A549 (cell line): ENCODE data around the gene RIMBP2.

Source experiments
- BHLHE40 ChIP-seq: IDR thresholded peaks from 2 replicates; pipeline ENCODE4 v1.6.1; 2012; ENCODE audit warnings: low read depth, low read length, inconsistent platforms
- CBX8 ChIP-seq: fragments of 200-600 bp; sonication (generic); IDR thresholded peaks from 2 replicates; pipeline ENCODE4 v1.6.1; 2016
- CTCF ChIP-seq: fragments of >200 bp; sonication (Bioruptor Twin); formaldehyde crosslinking; IDR thresholded peaks from 3 replicates; pipeline ENCODE4 v1.5.1; 2016
- ESRRA ChIP-seq: fragments of 150-350 bp; IDR thresholded peaks from 2 replicates; pipeline ENCODE4 v1.6.1; 2014; ENCODE audit warnings: mild to moderate bottlenecking, low read length, borderline replicate concordance
- JUN ChIP-seq, 2 experiments: fragments of >200 bp; sonication (Bioruptor Twin); formaldehyde crosslinking; IDR thresholded peaks; 2 replicates in 1 of 2; 3 replicates in 1 of 2; pipeline ENCODE4 v1.6.1; 2016 to 2017
- JUNB ChIP-seq: fragments of >200 bp; sonication (Bioruptor Twin); formaldehyde crosslinking; IDR thresholded peaks from 2 replicates; pipeline ENCODE4 v1.6.1; 2016
- MAFK ChIP-seq: fragments of 450-650 bp; IDR thresholded peaks from 2 replicates; pipeline ENCODE4 v1.6.1; 2014; ENCODE audit not compliant: partially characterized antibody
- POLR2A ChIP-seq: IDR thresholded peaks from 2 replicates; pipeline ENCODE4 v1.6.1; 2012; ENCODE audit warnings: mild to moderate bottlenecking, low read length
- POLR2AphosphoS2 ChIP-seq: conservative IDR thresholded peaks from 2 replicates; pipeline ENCODE4 v1.6.1; 2012; ENCODE audit warnings: low read length, improper control_type of control experiment, inconsistent platforms
- RAD21 ChIP-seq, 2 experiments: fragments of >200 bp in 1 of 2; sonication (Bioruptor Twin) in 1 of 2; formaldehyde crosslinking in 1 of 2; IDR thresholded peaks in 1 of 2; conservative IDR thresholded peaks in 1 of 2; 2 replicates in 1 of 2; 3 replicates in 1 of 2; pipeline ENCODE4 v1.6.1; 2012 to 2018; ENCODE audit warnings: inconsistent platforms in 1 of 2
- RFX5 ChIP-seq: fragments of 450-650 bp; IDR thresholded peaks from 2 replicates; pipeline ENCODE4 v1.7.1; 2014; ENCODE audit warnings: antibody characterized with exemption, mild to moderate bottlenecking, moderate library complexity
- TF ChIP-seq, protein P1 (sequence below): IDR thresholded peaks from 2 replicates; pipeline ENCODE4 v1.6.1; 2012; ENCODE audit warnings: low read depth, borderline replicate concordance
- TF ChIP-seq, protein P2 (sequence below): fragments of 200-600 bp; sonication (generic); IDR thresholded peaks from 2 replicates; pipeline ENCODE4 v1.6.1; 2016; ENCODE audit warnings: antibody characterized with exemption, mild to moderate bottlenecking, moderate library complexity

DNA sequence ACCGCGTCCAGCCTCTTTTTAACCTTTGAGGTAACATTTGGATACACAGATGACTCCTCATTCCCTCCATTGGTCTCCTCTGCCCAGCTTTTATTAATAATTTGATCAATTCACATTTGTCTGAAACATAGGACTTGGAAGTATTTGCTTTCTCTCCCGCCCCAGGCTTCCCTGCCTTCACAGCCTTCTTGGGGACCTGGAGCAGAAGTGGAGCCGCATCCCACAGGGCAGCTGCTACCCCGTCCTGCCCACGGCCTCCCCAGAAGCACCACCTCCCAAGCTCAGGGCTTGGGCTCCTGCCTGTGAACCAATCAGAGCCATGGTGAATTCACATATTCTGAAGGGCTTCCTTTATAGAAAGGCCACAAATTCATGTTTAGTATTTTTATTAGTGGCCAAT, 280.8 kb downstream of the RIMBP2 start:
- TF ChIP-seq, protein P1, sequence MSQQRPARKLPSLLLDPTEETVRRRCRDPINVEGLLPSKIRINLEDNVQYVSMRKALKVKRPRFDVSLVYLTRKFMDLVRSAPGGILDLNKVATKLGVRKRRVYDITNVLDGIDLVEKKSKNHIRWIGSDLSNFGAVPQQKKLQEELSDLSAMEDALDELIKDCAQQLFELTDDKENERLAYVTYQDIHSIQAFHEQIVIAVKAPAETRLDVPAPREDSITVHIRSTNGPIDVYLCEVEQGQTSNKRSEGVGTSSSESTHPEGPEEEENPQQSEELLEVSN = no peak
- TF ChIP-seq POLR2A (no peak), CBX8 (no peak), CTCF (no peak), POLR2AphosphoS2 (no peak), RAD21 (conservative IDR thresholded peaks at IDR 0.05 in 1 of 2, IDR thresholded peaks at IDR 0.05 in 1 of 2) (no peak), JUNB (no peak), RFX5 (no peak), JUN (IDR thresholded peaks at IDR 0.05) (no peak), BHLHE40 (no peak), ESRRA (no peak), MAFK (no peak)
- TF ChIP-seq, protein P2, sequence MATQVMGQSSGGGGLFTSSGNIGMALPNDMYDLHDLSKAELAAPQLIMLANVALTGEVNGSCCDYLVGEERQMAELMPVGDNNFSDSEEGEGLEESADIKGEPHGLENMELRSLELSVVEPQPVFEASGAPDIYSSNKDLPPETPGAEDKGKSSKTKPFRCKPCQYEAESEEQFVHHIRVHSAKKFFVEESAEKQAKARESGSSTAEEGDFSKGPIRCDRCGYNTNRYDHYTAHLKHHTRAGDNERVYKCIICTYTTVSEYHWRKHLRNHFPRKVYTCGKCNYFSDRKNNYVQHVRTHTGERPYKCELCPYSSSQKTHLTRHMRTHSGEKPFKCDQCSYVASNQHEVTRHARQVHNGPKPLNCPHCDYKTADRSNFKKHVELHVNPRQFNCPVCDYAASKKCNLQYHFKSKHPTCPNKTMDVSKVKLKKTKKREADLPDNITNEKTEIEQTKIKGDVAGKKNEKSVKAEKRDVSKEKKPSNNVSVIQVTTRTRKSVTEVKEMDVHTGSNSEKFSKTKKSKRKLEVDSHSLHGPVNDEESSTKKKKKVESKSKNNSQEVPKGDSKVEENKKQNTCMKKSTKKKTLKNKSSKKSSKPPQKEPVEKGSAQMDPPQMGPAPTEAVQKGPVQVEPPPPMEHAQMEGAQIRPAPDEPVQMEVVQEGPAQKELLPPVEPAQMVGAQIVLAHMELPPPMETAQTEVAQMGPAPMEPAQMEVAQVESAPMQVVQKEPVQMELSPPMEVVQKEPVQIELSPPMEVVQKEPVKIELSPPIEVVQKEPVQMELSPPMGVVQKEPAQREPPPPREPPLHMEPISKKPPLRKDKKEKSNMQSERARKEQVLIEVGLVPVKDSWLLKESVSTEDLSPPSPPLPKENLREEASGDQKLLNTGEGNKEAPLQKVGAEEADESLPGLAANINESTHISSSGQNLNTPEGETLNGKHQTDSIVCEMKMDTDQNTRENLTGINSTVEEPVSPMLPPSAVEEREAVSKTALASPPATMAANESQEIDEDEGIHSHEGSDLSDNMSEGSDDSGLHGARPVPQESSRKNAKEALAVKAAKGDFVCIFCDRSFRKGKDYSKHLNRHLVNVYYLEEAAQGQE = no peak
